ENCODE results near the gene NT5DC2. TPM values are rescaled to one million over a fixed set of nuclear protein-coding genes. Genes with fewer than 3 reads are reported as not detected.

The NT5DC2 gene
- total RNA-seq, 1 donor from 2014 or later: 189 TPM

DNA sequence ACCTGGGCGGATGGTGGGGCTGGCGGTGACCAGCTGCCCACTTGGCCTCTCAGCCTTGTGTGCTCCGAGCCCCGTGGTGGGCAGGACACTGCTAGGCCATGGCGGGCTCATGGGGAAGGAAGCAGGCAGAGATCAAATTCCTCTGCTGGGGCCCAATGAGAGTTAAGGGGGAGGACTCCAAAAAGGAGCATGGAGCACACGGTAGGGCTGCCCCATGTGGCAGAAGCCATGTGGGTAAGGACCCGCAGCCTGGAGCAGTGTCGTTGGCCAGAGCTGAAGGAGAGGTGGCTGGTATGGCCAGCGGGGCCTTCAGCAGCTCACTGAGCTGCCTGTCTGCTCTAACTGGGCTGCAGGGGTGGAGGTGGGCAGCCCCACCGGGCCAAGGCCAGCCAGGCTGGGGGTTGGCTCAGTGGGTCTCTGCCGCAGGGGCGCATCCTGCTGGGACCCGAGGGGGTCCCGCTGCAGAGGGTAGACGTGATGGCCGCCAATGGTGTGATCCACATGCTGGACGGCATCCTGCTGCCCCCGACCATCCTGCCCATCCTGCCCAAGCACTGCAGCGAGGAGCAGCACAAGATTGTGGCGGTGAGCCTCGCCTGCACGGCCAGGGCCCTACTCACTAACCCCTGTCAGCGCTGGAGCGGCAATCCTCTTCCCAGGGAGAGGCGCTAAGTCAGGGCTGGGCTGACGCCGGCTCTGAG is 27.2 kb downstream of the NT5DC2 start:
- Histone ChIP-seq H2AFZ (ENCODE audit: low read depth, low read length) (no peak overlapping the region), H3K27me3 (ENCODE audit: insufficient read depth, low read length) (no peaks in the 10 kb centered on the region), H3K4me2 (ENCODE audit: low read length) (no peak overlapping the region), H4K20me1 (ENCODE audit: insufficient read depth, low read length) (no peaks in the 10 kb centered on the region), H3K27ac (ENCODE audit: low read depth, low read length) (no peak overlapping the region), H3K4me3 (ENCODE audit: insufficient read depth, low read depth, low read length) (no peak overlapping the region), H3K9me3 (ENCODE audit: insufficient read depth, low read depth, low read length) (no peaks in the 10 kb centered on the region), H3K9ac (ENCODE audit: low read length) (no peak overlapping the region), H3K4me1 (ENCODE audit: insufficient read depth, low read length) (peaks cover 6% of the 10 kb centered on the region), H3K36me3 (ENCODE audit: insufficient read depth, low read length) (no peaks in the 10 kb centered on the region), H3K79me2 (ENCODE audit: insufficient read depth, low read length) (no peaks in the 10 kb centered on the region)
- peaks cover 31% of the 10 kb centered on the region for H3K27me3 Mint-ChIP-seq (ENCODE audit: low read depth, unreplicated experiment)
- no peak for TF ChIP-seq EZH2 (IDR thresholded peaks at IDR 0.05; ENCODE audit: insufficient read depth, low read length)
- TF ChIP-seq, protein P1, sequence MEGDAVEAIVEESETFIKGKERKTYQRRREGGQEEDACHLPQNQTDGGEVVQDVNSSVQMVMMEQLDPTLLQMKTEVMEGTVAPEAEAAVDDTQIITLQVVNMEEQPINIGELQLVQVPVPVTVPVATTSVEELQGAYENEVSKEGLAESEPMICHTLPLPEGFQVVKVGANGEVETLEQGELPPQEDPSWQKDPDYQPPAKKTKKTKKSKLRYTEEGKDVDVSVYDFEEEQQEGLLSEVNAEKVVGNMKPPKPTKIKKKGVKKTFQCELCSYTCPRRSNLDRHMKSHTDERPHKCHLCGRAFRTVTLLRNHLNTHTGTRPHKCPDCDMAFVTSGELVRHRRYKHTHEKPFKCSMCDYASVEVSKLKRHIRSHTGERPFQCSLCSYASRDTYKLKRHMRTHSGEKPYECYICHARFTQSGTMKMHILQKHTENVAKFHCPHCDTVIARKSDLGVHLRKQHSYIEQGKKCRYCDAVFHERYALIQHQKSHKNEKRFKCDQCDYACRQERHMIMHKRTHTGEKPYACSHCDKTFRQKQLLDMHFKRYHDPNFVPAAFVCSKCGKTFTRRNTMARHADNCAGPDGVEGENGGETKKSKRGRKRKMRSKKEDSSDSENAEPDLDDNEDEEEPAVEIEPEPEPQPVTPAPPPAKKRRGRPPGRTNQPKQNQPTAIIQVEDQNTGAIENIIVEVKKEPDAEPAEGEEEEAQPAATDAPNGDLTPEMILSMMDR (IDR thresholded peaks at IDR 0.05; ENCODE audit: insufficient read depth, low read depth, low read length): no peak
- no peak overlapping the region for H3K27ac Mint-ChIP-seq (ENCODE audit: unreplicated experiment)
- no peaks in the 10 kb centered on the region for H3K36me3 Mint-ChIP-seq (ENCODE audit: low read depth, unreplicated experiment)
- H3K9me3 Mint-ChIP-seq (ENCODE audit: unreplicated experiment): no peaks in the 10 kb centered on the region
- H3K4me3 Mint-ChIP-seq (ENCODE audit: unreplicated experiment): no peak overlapping the region
- peaks cover 4% of the 10 kb centered on the region for H3K4me1 Mint-ChIP-seq (ENCODE audit: low read depth, unreplicated experiment)
- FAIRE-seq (no peak), DNase-seq (ENCODE audit: low read depth) (no peak)

DNA sequence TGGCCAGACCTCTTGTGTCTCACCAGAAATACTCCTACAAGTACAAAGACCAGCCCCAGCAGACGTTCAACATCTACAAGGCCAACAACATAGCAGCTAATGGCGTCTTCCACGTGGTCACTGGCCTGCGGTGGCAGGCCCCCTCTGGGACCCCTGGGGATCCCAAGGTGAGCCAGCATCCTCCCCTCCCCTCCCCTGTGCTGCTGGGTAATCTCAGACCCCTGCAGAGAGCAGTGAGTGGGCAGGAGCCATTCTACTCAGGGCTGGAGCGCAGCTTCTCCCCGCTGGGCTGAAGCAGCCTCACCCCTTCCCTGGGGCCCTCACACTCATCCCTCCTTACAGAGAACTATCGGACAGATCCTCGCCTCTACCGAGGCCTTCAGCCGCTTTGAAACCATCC is 28.7 kb downstream of the NT5DC2 start:
- H3K9ac ChIP-seq (ENCODE audit: low read length): no peak overlapping the region
- no peaks in the 10 kb centered on the region for H3K27me3 ChIP-seq (ENCODE audit: insufficient read depth, low read length)

More for the DNA sequence above, 28.7 kb downstream of the NT5DC2 start:
- Histone ChIP-seq H3K27ac (ENCODE audit: low read depth, low read length) (no peak overlapping the region), H3K4me1 (ENCODE audit: insufficient read depth, low read length) (peaks cover 6% of the 10 kb centered on the region), H3K79me2 (ENCODE audit: insufficient read depth, low read length) (no peaks in the 10 kb centered on the region), H3K9me3 (ENCODE audit: insufficient read depth, low read depth, low read length) (no peaks in the 10 kb centered on the region), H3K4me2 (ENCODE audit: low read length) (no peak overlapping the region), H3K36me3 (ENCODE audit: insufficient read depth, low read length) (no peaks in the 10 kb centered on the region), H2AFZ (ENCODE audit: low read depth, low read length) (no peak overlapping the region), H4K20me1 (ENCODE audit: insufficient read depth, low read length) (no peaks in the 10 kb centered on the region), H3K4me3 (ENCODE audit: insufficient read depth, low read depth, low read length) (no peak overlapping the region)
- H3K4me1 Mint-ChIP-seq (ENCODE audit: low read depth, unreplicated experiment): peaks cover 4% of the 10 kb centered on the region
- peaks cover 27% of the 10 kb centered on the region for H3K27me3 Mint-ChIP-seq (ENCODE audit: low read depth, unreplicated experiment)
- FAIRE-seq (no peak), DNase-seq (ENCODE audit: low read depth) (no peak)
- H3K36me3 Mint-ChIP-seq (ENCODE audit: low read depth, unreplicated experiment): no peaks in the 10 kb centered on the region
- TF ChIP-seq, protein P1 (IDR thresholded peaks at IDR 0.05; ENCODE audit: insufficient read depth, low read depth, low read length): no peak
- TF ChIP-seq EZH2 (IDR thresholded peaks at IDR 0.05; ENCODE audit: insufficient read depth, low read length): no peak
- no peak overlapping the region for H3K4me3 Mint-ChIP-seq (ENCODE audit: unreplicated experiment)
- no peak overlapping the region for H3K27ac Mint-ChIP-seq (ENCODE audit: unreplicated experiment)
- no peaks in the 10 kb centered on the region for H3K9me3 Mint-ChIP-seq (ENCODE audit: unreplicated experiment)

All from astrocyte (in vitro differentiated cells and primary cell).